HG02970 (cell line): ENCODE data around the gene FLNC.

Experiments
- ATAC-seq: cut with Tn5 transposase; IDR thresholded peaks from one replicate; pipeline ENCODE4 v1.9.1; 2021; ENCODE audit warnings: mild to moderate bottlenecking, moderate library complexity, moderate number of reproducible peaks; ENCODE audit not compliant: unreplicated experiment, low FRiP score

FLNC gene

GRCh38 chr7:128875523-128875948 lies 45.3 kb downstream of the FLNC start:
- no peak for ATAC-seq

GRCh38 chr7:128876127-128876526 lies 45.9 kb downstream of the FLNC start:
- ATAC-seq: no peak

DNA sequence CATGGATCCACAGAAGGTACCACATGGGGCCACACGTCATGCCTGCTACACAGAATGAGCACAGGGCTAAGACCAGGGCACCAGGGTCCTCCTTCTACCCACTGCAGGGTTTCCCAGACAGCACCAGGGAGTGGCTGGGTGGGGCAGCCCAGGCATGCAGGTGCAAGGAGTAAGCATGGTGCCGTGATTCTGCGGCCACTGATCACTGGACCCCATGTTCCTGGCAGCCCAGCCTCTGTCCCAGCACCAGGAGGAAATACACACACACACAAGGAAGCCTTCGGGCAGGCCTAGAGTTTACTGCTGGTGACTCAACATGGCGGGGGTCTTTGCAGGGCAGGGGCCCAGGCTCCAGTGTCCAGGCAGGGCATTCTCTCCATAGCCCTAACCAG lies 46.4 kb downstream of the FLNC start:
- ATAC-seq: no peak

DNA sequence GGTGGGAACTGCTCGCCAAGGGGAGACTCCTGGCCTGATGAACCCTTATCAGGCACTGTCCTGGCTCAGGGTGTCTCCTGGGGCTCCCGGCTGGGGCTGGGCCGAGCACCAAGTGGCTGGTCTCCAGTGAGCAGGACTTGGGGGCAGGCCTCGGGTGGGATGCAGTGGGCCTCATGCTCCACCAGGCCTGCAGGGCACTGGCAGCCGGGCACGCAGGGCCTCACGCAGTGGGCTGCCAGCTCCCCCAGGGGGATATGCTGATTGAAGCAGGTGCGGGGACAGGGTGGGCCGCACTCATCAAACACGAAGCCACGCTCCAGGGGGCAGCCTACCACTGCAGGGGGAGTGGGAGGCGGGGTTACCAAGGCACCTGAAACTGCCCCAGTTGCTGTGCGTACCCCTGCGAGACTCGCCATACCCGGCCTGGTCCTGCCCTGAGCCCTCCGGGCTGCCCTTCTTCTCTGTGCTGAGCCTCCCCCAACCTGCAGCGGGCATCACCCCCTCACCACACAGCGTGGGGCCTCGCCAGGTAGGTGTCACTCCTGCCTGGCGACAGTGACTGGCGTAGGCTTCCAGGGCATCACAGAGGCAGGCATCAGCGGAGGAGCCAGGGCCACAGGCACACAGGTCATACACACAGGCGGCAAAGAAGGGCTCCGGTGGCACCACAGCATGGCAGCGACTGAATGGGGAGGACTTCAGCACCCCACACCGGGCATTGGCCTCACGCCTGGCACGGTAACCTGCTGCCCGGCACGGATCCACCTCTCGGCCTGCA lies 47.0 kb downstream of the FLNC start:
- ATAC-seq: no peak

DNA sequence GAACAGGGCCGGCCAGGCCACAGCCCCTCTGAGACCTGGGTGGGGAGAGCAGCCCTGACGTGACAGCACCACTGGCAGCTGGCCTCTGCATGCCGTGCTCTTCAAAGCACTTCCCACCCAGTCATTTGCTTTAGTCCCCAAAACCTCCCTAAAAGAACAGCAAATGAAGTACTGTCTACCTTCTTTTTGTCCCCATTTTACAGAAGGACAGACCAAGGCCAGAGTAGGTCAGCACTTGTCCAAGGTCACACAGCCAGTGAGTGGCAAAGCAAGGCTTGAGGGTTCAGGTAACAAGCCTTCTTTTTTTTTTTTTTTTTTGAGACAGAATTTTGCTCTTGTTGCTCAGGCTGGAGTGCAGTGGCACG lies 47.5 kb downstream of the FLNC start:
- no peak for ATAC-seq

GRCh38 chr7:128878226-128879105 lies 48.3 kb downstream of the FLNC start:
- no peak for ATAC-seq

- no peak for ATAC-seq
Measured at GRCh38 chr7:128879461-128879938, 49.3 kb downstream of the FLNC start.

DNA sequence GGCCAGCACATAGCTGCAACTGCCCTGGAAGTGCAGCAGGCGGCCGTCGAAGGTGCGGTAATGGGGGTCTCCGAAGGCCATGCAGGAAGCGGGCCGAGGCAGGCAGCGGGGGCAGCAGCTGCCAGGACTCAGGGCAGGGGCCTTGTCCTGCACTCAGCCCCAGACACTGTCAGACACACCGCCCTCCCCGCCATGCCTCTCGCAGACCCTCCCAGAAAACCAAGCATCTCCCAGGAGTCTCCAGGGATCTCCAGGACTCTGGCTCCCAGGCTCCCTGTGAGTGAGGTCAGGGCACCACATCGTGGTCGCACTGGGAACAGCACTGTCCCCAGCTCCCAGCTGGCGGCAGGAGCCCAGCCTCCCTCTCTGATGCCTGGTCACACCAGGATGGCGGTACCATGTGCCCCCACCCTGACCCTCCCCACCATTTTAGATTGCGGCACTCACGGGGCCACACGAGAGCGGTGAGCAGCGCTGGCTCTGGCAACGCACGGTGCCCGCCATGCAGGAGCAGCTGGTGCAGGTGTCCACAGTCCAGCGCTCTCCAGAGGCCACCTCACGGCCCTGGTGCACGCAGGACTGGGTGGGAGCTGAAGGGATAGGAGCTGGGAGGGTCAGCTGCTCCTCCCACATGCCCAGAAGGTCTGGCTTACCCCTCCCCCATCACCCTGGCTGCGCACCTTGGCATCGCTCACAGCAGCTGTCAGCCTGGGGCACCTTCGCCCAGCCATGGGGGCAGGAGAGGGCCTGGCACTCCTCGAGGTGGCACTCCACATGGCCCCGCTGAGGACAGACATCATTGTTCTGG lies 49.9 kb downstream of the FLNC start:
- no peak for ATAC-seq

DNA sequence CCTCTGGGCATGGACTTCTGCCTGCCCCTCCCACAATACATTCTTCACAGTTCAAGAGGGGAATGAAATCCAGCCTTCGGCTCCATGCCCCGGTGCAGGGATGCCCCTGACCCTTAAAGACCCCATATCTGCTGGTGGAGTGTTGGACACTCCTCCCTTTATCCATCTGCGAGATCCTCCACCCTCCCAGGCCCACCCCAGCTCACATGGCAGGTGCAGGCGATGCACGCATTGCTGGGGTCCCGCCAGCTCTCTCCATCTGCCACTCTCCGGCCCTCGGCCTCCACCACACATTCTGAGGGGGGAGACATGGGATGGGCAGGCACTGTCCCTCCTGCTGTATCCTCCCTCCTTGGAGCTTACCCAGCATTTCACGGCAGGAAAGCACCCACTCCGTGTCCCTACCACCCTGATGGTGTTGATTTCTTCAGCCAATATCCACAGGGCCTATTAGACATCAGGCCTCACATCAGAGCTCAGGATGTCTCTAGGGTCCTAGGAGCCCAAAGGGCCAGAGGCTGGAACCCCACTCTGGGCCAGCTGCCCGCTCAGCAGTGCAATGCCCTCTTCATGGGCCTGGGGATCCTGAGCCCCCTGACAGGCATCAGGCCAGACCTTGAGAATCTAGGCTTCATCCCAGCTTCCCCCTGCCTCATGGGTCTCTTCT lies 50.7 kb downstream of the FLNC start:
- ATAC-seq: no peak

DNA sequence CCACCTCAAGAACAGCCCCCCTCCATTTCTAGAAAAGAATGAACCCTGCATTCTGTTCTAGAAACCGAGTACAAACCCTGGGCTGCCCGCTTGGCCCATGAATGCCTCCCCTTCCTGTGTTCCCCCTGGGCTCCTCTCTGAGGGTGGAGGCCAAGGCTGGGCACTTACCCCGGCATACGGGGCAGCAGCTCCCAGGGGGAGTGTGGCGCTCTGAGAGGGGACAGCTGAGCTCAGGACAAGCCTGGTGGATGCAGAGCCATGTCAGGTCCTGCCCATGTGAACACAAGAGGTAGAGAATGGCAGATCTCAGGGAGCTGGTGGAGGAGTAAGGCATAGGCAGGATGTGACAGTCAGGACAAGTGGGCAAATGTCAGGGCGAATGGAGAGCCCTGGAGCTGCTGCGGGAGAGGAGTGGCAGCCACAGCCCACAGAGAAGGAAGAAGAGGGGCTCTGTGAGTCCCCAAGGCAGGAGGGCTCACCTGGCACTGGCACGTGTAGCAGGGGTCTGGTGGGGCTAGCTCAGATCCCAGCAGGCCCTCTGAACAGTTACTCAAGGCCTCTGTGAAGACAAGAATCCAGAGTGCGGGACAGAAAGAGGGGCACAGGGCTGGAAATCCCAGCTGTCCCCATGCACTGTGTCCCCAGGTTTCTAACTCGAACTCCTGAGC lies 51.4 kb downstream of the FLNC start:
- no peak for ATAC-seq

GRCh38 chr7:128882134-128882533 lies 51.9 kb downstream of the FLNC start:
- no peak for ATAC-seq

- no peak for ATAC-seq
Measured at GRCh38 chr7:128883622-128884448, 53.6 kb downstream of the FLNC start.

- ATAC-seq: no peak
Measured at GRCh38 chr7:128884561-128885369, 54.6 kb downstream of the FLNC start.

DNA sequence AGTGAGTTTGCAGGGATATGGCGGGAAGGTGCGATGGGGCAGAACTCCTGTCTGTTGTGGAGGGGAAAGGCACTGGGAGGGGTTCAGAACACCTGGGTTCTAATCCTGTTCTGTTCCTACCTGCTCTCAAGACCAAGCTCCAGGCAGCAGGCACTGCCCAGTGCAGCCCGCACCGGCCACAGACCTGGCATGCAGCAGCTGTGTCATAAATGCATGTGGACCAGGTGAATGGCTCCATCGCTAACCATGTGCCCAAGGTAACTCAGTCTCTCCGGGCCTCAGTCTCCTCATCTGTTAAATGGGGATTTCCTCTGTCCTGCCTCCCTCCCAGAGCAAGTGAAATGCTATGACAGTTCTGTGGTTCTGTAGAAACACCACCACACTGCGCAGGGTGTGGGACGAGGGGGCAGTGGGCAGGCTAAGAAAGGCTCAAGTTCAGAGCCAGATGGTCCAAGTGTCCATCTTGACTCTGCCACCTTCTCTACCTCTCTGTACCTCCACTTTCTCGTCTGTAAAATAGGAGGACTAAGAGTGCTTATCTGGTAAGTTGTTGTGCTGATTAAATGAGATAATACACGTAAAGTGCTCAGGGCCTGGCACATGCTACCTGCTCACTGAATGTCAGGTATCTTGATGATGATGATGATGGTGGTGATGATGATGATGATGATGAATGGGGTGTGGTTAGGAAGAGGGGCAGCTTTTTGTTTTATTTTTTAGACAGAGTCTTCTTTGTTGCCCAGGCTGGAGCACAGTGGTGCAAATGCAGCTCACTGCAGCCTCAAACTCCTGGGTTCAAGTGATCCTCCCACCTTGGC lies 55.4 kb downstream of the FLNC start:
- no peak for ATAC-seq

DNA sequence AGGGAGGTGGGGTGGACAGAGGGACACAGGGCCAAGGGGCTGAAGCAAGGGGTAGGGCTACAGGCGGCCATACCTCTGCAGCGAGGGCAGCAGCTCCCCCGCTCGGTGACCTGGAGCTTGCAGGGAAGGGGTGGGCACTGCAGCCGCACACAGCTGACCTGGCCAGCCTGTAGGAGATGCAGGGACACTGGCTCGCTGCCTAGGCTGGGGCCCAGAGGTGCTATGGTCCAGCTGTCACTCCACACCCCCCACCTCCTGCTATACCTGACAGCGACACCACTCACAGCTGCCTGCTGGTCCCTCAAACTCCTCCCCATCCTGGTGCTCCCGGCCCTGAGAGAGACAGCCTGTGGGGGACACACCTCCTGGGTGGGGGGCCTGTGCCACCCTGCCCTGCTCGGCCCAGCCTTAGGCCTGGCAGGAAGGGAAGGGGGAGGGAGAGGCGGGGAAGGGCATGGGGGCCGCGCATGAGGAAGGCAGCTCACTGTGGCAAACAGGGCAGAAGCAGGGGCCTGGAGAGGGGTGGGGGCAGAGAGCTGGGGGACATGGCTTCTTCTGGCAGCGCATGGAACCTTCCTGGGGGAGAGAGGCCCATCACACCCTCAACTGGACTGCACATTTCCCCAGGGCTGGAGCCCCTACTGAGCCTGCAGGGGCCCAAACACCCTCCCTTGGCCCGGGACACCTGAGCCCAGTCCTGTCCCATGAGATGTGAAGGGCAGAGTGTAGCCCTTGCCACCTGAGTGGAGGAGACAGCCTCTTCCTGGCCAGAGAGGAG lies 56.4 kb downstream of the FLNC start:
- ATAC-seq: no peak
